ENCODE measurements around the gene REC114. TPM values are rescaled to one million over a fixed set of nuclear protein-coding genes. Genes with fewer than 3 reads are reported as not detected.

Gene REC114
- total and polyA plus RNA-seq, 12 donors: 0.40 TPM; not detected in 11

- WGBS, 4 donors: 63 to 81% (median 73%) methylated on average over 2 of the region's 2 CpGs
- no peak overlapping the region for H3K27ac ChIP-seq
- H3K4me1 ChIP-seq (replicated peaks in 1 of 2): no peaks in the 10 kb centered on the region
- no peaks in the 10 kb centered on the region for H3K36me3 ChIP-seq (replicated peaks in 1 of 2)
- H3K27me3 ChIP-seq: peaks cover 10% of the 10 kb centered on the region
- TF ChIP-seq POLR2A (IDR thresholded peaks at IDR 0.05) (no peak), CTCF (IDR thresholded peaks at IDR 0.05) (no peak)
- no peaks in the 10 kb centered on the region for H3K9me3 ChIP-seq (replicated peaks in 1 of 3)
- H3K4me3 ChIP-seq: no peak overlapping the region
- intact Hi-C loops (cut with DNase I): no loop called here
- DNase-seq: no peak
Measured at GRCh38 chr15:73436613-73437012, 6.4 kb upstream of the REC114 start.

GRCh38 chr15:73437543-73438109, 5.3 kb upstream of the REC114 start:
- H3K4me1 ChIP-seq (replicated peaks in 1 of 2): no peaks in the 10 kb centered on the region
- intact Hi-C loops (cut with DNase I): no loop called here
- no peak for DNase-seq
- no peaks in the 10 kb centered on the region for H3K9me3 ChIP-seq (replicated peaks in 1 of 3)
- no peak overlapping the region for H3K27ac ChIP-seq
- H3K4me3 ChIP-seq: no peak overlapping the region
- TF ChIP-seq POLR2A (IDR thresholded peaks at IDR 0.05) (no peak), CTCF (IDR thresholded peaks at IDR 0.05) (no peak)
- H3K27me3 ChIP-seq: peaks cover 11% of the 10 kb centered on the region
- no peaks in the 10 kb centered on the region for H3K36me3 ChIP-seq (replicated peaks in 1 of 2)
- 45 to 56% (median 50%) methylated on average over 3 to 4 of the region's 4 CpGs for WGBS, 4 donors

GRCh38 chr15:73438651-73439050, 4.3 kb upstream of the REC114 start:
- H3K4me3 ChIP-seq: no peak overlapping the region
- H3K4me1 ChIP-seq (replicated peaks in 1 of 2): no peaks in the 10 kb centered on the region
- peaks cover 11% of the 10 kb centered on the region for H3K27me3 ChIP-seq
- no peak for DNase-seq
- TF ChIP-seq POLR2A (IDR thresholded peaks at IDR 0.05): no peak
- no peak for TF ChIP-seq CTCF (IDR thresholded peaks at IDR 0.05)
- WGBS, 4 donors: 29 to 58% (median 40%) methylated on average over 1 of the region's 1 CpG
- intact Hi-C loops (cut with DNase I): no loop called here
- H3K36me3 ChIP-seq (replicated peaks in 1 of 2): no peaks in the 10 kb centered on the region
- H3K9me3 ChIP-seq (replicated peaks in 1 of 3): no peaks in the 10 kb centered on the region
- H3K27ac ChIP-seq: no peak overlapping the region

GRCh38 chr15:73440571-73440970, 2.4 kb upstream of the REC114 start:
- Histone ChIP-seq H3K4me3 (no peak overlapping the region), H3K9me3 (replicated peaks in 1 of 3) (no peaks in the 10 kb centered on the region), H3K4me1 (replicated peaks in 1 of 2) (no peaks in the 10 kb centered on the region), H3K27me3 (peaks cover 11% of the 10 kb centered on the region), H3K36me3 (replicated peaks in 1 of 2) (no peaks in the 10 kb centered on the region), H3K27ac (no peak overlapping the region)
- intact Hi-C loops (cut with DNase I): no loop called here
- DNase-seq: no peak
- TF ChIP-seq POLR2A (IDR thresholded peaks at IDR 0.05): no peak
- no peak for TF ChIP-seq CTCF (IDR thresholded peaks at IDR 0.05)
- 74 to 91% (median 81%) methylated on average over 3 of the region's 3 CpGs for WGBS, 4 donors

Measured in adrenal gland (tissue), 12 donors.